HG02981 (cell line): Measurements from ENCODE around the gene ANKRD66.

Experiments used
- ATAC-seq: cut with Tn5 transposase; IDR thresholded peaks from one replicate; pipeline ENCODE4 v1.9.1; 2021; ENCODE audit warnings: mild to moderate bottlenecking, moderate library complexity; ENCODE audit not compliant: unreplicated experiment

Gene ANKRD66

DNA sequence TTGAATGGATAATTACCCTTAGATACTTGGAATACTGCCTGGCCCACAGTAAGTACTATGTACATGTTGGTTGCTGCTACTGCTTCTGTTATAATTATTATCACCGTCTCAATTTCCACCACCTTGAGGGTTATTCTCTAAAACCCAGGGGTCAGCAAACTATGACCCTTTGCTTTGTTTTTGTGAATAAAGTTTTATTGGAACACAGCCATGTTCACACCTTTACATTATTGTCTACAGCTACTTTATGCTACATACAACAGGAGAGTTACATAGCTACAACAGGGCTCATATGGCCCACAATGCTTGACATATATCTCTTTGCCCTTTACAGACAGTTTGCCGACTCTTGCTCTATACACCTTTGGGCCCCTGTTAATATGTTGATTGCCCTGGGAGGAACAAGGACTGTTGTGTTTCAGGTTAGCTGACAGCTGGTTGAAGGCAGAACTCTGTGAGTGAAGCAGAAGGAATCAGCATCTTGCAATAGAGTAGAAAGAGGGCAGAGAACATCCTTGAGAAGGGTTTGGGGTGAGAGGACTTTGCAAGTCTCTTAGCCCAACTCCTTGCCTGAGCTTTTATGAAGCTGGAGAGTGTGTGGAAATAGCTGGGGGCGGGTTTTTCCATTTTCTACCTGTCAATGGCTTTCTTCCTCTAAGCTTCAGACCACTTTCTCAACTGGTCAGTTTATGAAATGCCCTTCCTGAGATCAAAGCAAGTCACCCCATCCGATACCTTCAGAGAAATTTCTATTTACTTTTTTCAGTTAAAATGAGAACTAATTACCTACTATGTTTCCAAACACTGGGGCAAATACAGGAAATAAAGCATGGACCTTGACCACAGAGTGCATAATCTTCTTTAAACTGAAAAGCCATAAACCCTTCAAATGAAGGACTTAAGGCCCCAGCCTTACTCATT, 43.0 kb downstream of the ANKRD66 start:
- no peak for ATAC-seq

- ATAC-seq, result no peak
Observed at GRCh38 chr6:46790355-46790874, 43.7 kb downstream of the ANKRD66 start.

DNA sequence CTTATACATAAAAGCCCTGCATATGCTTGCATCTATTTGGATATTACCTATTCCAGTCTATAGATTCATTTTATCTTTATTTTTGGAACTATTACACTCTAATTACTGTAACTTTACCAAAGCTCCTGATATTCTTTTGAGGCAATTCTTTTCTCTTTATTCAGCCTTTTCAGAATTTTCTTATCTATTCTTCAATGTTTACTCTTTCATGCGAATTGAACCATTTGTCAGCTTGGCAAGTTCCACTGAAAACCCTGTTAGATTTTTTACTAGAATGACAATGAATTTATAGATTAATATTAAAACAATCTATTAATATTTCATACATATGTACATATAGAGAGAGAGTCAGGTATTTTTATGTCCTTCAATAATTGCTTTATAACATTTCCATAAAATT, 45.9 kb downstream of the ANKRD66 start:
- no peak for ATAC-seq

- ATAC-seq, result no peak
Observed at GRCh38 chr6:46793138-46793537, 46.4 kb downstream of the ANKRD66 start, which contains the start of gene MEP1A. MEP1A (plus strand) TSS chr6:46793389; CDS start chr6:46793399, 10 bp downstream.

DNA sequence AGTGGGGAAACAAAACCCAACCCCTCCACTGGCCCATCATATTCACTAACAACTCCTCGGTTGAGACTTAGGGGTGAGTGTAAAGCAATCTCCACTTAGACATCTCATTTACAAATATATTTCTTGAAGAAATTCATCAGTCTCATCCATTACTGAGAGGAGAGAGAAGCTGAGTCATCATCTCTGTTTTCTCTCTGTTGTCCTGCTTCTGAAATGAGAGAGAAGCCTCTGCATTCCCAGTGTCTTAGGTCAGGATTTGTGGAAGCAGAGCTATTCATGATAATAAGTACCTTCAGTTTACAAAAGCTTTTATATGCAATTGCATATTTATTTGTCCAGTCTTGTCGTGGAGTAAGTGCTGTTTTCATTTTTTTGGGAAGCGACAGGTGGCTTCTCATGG, 47.3 kb downstream of the ANKRD66 start:
- ATAC-seq, result no peak

- ATAC-seq, result no peak
Observed at GRCh38 chr6:46795816-46796215, 49.1 kb downstream of the ANKRD66 start.

GRCh38 chr6:46796848-46797580, 50.3 kb downstream of the ANKRD66 start:
- ATAC-seq, result no peak

DNA sequence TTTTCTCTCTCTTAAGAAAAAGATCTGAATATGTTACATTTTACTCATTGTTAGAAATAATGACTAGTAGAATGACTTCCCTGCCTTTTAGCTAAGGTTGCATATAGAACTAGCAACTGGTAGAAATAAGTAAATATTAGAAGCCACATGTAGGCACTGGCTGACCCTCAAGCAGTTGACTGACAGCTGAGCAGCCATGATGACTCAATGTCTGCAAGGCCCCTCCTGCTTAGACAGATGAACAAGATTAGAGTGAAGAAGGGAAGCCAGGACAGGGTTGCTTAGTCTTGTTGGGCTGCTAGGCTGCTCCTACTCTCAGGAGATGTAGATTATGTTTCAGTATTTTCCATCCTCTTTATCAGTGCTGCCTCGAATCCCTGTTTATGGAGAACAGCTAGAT, 52.9 kb downstream of the ANKRD66 start:
- ATAC-seq, result no peak

DNA sequence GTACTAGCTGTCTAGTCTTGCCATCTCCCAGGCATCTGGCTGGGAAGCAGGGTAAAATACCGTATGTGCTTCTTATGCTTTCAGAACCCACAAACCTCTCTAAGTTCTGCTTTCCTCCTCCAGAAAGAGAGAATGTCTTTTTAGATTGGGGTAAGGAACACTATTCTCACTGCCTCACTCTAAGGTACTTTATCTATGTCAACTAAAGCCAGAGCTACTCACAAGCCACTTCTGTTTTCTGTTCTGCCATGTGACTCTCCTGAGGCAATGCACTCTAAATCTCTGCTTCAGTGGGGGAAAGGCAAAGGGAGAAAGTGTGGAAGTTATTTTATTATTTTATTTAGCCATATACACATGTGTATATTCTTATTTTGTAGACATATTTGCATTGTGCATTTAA, 62.1 kb downstream of the ANKRD66 start:
- ATAC-seq, result no peak
